NCI-H2029 treated with DMSO at 0.1 percent for 48 hours (cell line): ENCODE data around the gene LRRC74A.

Source experiments
- DNase-seq: peaks from one replicate; lab custom pipeline; 2025; lab: John Stamatoyannopoulos, UW

LRRC74A gene

GRCh38 chr14:76848879-76849278 is 22.7 kb downstream of the LRRC74A start:
- no peak for DNase-seq

DNA sequence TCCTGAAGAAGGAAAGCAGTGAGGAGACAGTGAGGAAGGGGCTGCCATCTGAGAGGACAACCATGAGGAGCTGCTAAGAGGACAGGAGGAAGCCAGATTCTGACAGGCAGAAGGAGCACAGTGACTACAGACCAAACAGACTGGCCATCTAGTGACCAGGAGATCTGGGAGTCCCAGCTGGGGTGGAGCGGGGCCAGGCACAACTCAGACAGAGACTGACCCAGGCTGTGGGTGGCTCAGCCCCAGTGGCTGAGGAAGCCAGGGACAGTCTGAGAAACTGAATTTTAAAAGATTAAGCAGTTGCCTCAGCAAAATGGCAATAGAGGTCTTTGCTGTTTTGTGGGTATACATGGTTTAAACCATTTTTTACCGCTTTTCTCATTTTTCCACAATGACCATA is 28.9 kb downstream of the LRRC74A start:
- no peak for DNase-seq

DNA sequence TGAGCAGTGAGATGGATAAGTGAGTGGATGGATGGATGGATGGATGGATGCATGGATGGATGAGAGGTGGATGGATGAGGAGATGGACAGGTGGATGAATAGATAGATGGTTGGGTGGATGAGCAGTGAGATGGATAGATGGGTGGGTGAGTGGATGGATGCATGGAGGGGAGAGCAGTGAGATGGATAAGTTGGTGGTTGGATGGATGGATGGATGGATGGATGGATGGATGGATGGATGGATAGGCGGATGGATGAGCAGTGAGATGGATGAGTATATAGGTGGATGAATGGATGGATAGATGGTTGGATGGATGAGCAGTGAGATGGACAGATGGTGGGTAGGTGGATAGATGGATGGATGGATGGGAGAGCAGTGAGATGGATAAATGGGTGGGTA is 30.6 kb downstream of the LRRC74A start:
- no peak for DNase-seq

- DNase-seq = no peak
Measured at GRCh38 chr14:76861574-76862255, 35.5 kb downstream of the LRRC74A start.

GRCh38 chr14:76862546-76863282 is 36.5 kb downstream of the LRRC74A start:
- no peak for DNase-seq

GRCh38 chr14:76863724-76864407 is 37.7 kb downstream of the LRRC74A start:
- DNase-seq = no peak

- no peak for DNase-seq
Measured at GRCh38 chr14:76866456-76866855, 40.2 kb downstream of the LRRC74A start.

- no peak for DNase-seq
Measured at GRCh38 chr14:76867516-76868453, 41.6 kb downstream of the LRRC74A start.

- no peak for DNase-seq
Measured at GRCh38 chr14:76868454-76869170, 42.4 kb downstream of the LRRC74A start.

GRCh38 chr14:76870166-76870565 is 44.0 kb downstream of the LRRC74A start:
- DNase-seq = no peak

DNA sequence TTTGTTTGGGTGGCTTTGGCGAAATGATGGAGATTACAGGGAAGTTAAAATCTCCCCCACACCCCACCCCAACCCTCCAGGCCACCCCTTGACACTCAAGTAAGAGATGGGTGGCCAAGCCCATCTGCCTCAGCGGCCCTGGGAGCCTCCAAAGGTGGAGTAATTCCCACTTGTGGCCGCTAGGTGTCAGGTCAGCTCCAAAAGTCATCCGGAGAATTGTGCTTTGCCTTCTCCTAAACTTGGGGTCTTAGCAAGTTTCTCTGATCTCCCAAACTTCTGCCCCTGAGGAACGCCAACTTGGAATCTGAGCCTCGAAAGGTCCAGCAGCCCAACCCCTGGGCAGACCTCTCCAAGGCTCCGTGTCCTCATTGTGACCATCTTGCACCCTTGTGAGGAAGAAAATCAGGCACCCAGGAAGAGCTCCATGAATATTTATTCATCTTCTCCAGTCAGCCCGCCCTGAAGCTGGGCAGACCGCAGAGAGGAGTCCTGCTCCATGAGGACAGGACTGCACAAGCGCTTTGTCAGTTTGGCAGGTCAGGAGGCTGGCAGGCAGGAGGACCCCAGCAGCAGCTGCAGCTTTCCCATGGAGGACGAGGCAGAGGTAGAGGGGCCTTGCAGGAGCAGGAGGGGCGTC is 46.7 kb downstream of the LRRC74A start:
- DNase-seq = peak; percentile 16

GRCh38 chr14:76874734-76875133 is 48.5 kb downstream of the LRRC74A start:
- DNase-seq = no peak

DNA sequence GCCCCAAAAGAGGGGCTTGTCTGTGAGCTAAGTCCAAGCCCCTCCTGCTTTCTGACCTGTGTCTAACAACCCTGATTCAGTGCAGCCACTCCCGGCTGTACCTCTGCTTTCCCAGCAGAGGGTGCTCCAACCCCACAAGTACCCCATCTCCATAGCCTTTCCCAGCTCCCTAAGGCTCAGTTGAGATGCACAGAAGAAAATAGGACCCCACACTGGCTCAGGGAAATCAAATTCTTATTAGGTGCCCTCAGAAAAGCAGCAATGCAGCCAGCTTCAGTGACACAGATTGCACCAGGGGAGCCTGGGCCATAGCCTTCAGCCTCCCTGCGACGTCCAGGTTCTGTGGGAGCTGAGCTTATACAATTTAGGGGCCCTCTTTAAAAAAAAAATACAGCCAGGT is 49.9 kb downstream of the LRRC74A start:
- DNase-seq = peak; percentile 15

- DNase-seq = no peak
Measured at GRCh38 chr14:76877871-76878270, 51.7 kb downstream of the LRRC74A start.

GRCh38 chr14:76880449-76880848 is 54.2 kb downstream of the LRRC74A start:
- no peak for DNase-seq

DNA sequence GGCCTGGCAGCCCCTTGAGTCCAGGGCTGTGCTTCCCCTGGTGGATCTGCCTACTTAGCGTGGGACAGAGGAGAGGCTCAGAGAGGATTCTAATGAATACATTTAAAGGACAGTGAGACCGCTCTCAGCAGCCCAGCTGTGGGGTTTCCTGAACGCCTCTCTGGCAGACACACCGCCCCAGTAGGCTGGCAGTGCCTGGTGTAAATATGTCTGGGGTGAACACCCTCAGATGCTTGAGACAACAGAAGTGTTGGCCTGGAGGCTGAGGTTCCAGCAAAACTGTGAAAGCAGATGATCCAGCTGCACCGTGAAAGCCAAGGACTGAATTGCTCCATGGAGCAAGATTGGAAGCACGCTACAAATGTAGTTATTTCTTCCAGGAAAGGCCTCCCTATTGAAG is 55.1 kb downstream of the LRRC74A start:
- no peak for DNase-seq

DNA sequence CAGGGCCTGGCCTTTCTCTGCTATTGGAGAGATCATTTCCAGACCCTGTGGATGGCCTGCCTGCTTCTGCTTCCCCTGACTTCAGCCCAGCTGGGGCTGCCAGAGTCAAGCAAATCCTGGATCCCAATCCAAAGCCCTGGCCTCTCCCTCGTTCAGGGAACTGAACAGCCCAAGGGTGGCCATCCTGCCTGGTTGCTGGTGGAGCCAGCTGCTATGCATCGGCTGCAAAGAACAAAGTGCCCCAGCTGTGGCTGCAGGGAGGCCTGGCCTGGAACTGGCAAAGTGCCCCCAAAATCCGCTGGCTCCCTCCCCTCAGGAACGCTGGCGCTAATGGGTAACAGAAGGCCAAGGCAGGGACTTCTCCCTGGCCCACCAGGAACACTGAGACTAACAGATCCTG is 56.4 kb downstream of the LRRC74A start:
- no peak for DNase-seq

- no peak for DNase-seq
Measured at GRCh38 chr14:76883447-76883846, 57.2 kb downstream of the LRRC74A start.

- no peak for DNase-seq
Measured at GRCh38 chr14:76884394-76884793, 58.2 kb downstream of the LRRC74A start.

DNA sequence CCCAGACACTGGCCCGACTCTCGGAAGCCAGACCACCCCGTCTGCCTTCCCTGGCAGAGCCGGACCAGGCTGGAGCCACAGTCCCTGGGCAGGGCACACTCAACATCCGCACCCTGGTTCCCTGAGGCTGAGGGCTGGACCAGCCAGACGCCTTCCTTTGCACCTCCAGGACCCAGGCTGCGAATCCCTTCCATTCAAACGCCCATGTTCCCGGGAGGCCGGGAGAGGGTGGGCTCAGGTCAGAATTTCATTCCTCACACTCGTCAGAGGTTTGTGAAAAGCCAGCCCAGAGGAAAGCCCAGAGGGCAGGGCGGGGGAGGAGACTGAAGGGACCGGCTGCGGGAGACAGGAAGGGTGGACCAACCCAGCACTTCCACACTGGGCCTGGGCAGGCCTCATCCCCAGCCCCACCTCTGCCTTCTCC is 58.7 kb downstream of the LRRC74A start:
- DNase-seq = no peak

DNA sequence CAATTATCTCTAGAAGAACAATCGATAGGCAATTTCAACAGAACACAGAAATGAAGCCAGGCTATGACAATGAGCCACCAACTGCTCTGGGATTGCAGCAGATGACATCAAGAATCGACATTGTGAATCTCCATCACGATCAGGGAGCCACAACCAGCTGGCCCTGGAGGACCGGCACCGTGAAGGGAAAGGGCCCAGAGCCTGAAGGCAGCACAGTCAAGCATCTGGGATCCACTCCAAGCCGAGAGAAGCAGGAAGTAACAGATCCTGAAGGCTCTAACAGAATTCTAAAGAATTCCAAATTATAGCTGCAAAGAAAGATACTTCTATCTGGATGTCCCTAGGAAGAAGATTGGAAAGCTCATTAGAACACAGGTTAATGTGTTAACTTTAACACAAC is 61.0 kb downstream of the LRRC74A start:
- DNase-seq = no peak
